ENCODE measurements around the gene ZNF446.
A peak's percentile ranks its signal among the peaks of the same experiment; 100 is the strongest.
"Not testable (repeated sequence)": the region's sequence is repeated elsewhere in the genome, so short reads cannot be mapped to it uniquely, and the experiment has no call there.

Gene ZNF446

DNA sequence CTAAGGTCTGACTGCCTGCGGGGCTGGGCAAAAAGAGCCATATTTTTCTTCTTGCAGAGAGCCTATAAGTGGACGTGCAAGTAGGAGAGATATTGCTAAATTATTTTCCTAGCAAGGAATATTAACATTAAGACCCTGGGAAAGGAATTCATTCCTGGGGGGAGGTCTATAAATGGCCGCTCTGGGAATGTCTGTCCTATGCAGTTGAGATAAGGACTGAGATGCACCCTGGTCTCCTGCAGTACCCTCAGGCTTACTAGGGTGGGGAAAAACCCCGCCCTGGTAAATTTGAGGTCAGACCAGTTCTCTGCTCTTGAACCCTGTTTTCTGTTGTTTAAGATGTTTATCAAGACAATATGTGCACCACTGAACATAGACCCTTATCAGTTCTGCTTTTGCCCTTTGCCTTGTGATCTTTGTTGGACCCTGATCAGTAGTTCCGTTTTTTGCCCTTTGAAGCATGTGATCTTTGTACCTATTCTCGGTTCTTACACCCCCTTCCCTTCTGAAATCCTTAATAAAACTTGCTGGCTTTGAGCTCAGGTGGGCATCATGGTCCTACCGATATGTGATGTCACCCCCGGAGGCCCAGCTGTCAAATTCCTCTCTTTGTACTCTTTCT is 31.6 kb downstream of the ZNF446 start:
- DNase-seq, result not testable (repeated sequence)

DNA sequence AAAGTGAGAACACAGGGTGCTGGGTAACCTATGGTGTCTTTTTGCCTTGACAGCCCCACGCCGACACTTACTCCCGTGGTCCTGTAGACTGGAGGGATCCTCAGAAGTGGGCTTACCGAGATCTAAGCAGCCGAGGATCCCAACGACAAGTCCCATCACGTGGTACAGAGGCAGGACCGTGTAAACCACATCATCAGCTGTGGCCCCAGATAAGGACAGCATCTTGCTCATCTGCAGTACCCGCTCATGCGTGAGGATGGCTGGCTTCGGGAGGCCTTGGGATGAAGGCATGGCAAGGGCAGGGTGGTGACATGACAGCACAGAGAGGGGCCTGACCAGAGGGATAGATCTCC is 33.6 kb downstream of the ZNF446 start:
- no peak for DNase-seq

GRCh38 chr19:58510084-58510862 is 34.1 kb downstream of the ZNF446 start:
- no peak for DNase-seq

DNA sequence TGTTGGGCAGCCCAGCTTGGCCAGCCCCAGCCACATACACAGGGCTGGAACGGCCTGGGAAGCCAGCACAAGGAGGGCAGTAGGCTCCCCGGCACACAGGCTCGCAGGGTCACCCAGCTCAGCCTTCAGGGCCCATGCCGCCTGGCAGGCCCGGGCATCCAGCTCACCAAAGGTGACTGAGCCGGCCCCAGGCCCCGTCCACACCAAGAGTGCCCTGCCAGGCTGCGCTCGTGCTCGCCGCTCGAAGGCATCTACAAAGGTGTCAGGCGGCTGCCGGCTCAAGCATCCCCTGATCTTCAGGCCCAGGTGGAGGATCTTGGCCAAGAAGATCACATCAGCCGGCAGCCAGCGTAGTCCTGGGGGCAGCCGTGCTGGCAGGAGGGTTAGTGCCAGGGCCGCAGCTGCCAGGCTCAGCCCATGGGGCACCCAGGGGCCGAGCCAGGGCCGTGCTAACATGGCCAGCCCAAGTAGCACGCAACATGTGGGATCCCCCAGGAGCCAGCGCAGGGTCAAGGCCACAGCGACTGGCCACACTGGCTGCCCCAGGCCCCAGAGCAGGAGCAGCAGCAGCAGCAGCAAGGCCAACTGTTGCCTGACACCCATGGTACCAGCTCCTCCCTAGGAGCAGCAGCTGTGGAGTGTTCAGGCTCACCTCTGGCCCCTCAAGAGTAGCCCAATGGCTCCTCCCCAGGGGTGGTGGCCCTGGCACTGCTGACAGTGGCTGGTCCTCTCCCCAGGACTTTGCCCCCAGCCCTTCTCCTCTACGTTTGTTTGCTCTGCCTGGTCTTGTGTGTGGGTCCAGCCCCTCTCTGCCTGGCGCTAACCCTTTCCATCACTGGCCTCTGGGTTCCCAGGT is 35.4 kb downstream of the ZNF446 start, which contains the start of gene SLC27A5:
TSS of gene SLC27A5 (minus strand) at position 640 of the 856 bp plus-strand sequence. CDS start at position 603, 37 bp downstream.
- DNase-seq, result no peak

DNA sequence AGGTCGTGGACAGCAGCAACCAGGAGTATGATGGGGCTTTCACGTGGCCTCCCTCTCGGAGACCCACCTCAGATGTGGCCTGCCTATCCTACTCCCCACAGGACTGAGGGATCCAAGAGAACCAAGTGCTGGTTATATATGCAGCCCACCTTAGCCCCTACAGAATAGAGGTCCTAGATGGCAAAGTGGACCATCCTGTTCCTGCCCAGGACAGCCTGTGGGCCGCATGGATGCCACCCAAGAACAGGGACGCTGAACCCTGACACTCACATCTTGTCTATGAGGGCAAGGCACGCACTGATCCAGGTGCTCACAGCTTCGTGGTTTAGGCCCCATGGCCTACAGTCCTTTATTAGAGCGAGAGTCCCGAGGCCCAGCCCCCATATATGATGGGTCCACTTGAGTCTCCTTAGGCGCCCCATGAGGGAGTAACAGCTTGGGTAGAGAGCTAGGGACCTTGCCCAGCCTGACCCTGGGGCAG is 37.1 kb downstream of the ZNF446 start:
- no peak for DNase-seq

GRCh38 chr19:58513694-58514563 is 37.8 kb downstream of the ZNF446 start:
- DNase-seq, result peak; percentile 97

GRCh38 chr19:58514564-58515022 is 38.4 kb downstream of the ZNF446 start:
- no peak for DNase-seq

GRCh38 chr19:58515259-58515658 is 39.1 kb downstream of the ZNF446 start:
- no peak for DNase-seq

- DNase-seq, result no peak
Measured at GRCh38 chr19:58516246-58516836, 40.2 kb downstream of the ZNF446 start.

GRCh38 chr19:58516964-58517833 is 41.0 kb downstream of the ZNF446 start:
- no peak for DNase-seq

DNA sequence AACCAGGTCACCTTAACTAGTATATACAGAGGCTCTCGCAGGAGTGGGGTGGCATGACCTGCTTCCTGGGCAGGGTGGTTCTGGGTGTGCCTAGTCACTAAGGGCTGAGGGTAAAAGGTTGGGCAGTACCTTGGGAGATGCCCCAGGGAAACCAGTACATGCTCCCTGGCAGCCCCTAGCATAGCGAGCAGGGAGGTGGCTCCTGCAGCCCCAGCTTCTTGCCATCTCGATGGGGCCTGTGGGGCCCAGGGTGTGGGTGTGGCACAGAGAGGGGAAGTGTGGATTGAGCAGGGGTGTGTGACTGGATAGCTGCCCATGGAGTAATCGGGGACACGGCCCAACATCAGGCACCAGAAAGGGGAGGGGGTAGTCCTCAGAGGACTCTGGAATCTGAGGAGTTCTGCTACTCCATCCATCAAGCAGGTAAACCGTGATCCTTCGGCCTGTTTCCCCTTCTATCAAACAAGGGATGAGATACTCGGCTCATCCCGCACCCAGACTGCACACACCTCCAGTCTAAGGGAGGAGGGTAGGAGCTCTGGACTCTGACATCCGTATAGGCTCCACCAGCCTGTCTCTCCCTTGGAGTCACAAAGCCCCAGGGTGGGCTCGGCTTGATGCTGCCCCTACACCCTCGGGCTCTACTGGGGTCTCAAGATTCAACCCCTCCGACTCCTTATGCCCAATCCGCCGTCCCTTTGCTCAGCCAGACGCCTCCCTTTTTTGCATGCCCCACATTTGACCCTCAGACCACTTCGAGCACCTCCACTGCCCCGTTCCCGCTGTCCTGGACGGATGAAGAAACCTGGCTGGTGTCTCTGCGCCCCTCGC is 42.3 kb downstream of the ZNF446 start:
- DNase-seq, result no peak

- DNase-seq, result peak; percentile 45
Measured at GRCh38 chr19:58519087-58519354, 42.9 kb downstream of the ZNF446 start.

DNA sequence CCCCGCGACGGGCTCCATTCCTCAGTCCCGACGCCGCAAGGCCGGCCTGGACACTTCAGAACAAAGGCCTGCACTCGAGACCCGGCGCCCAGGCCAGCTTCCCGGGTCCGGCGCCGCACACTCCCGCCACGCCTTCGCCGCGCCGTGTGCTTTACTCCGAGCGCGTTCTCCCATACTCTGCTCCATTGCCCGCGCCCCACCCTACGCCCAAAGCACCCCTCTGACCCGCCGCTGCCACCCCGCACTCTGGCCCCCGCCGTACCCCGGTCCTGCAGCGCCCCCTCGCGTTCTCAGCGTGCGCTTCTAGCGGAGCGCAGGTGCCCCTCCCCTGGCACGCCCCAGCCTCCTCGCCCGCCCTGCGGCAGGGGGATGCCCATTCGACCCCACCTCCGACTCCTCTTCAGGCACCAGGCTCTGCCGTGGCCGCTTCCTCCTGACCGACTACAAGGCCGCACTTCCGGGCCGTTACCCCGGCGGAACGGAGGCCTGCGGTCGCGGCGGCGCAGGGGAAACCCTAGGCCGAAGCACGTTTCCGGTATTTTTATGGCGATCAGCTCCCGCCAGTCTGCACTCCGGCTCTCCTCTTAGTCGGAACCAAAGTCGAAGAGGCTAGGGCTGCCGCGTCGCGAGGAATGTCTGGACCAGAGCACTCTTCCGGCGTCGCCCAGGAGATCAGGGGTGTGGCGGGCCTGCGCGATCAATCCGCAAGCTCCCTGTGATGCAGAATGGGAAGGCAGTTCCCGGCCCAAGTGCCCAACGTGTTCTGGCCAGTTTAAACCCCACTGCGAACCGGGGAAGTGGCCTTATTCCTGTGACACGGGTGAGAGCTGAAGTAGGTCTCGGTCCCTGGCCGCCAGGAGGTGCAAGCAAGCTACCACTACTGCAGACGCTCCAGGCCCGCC is 43.5 kb downstream of the ZNF446 start, which contains the start of gene ZBTB45:
TSS of gene ZBTB45 (minus strand) at position 456 of the 902 bp plus-strand sequence. CDS start 2,137 bp downstream, outside the sequence.
- DNase-seq, result peak; percentile 89

GRCh38 chr19:58520257-58520599 is 44.1 kb downstream of the ZNF446 start:
- DNase-seq, result no peak

GRCh38 chr19:58521651-58522050 is 45.5 kb downstream of the ZNF446 start:
- DNase-seq, result no peak

- DNase-seq, result no peak
Measured at GRCh38 chr19:58522709-58523108, 46.6 kb downstream of the ZNF446 start.

GRCh38 chr19:58529405-58529804 is 53.3 kb downstream of the ZNF446 start:
- no peak for DNase-seq
